HCT116 (cell line): ENCODE data around the gene TPRG1.

Experiments used
- CTCF ChIP-seq, 3 experiments: fragments of 200-600 bp in 1 of 3; sonication (generic) in 1 of 3; IDR thresholded peaks in 2 of 3; conservative IDR thresholded peaks in 1 of 3; 2 replicates each; pipeline ENCODE4 v1.5.1; 2012 to 2017; ENCODE audit warnings: low read depth in 2 of 3, low read length in 2 of 3, antibody characterized with exemption in 1 of 3, borderline replicate concordance in 1 of 3, control low read depth in 1 of 3, mild to moderate bottlenecking in 1 of 3, mixed read lengths in 1 of 3, mixed run types in 1 of 3, moderate library complexity in 1 of 3; ENCODE audit not compliant: insufficient read depth in 1 of 3
- EZH2 ChIP-seq: fragments of 200-600 bp; sonication (generic); IDR thresholded peaks from 2 replicates; pipeline ENCODE4 v1.6.1; 2017; ENCODE audit warnings: antibody characterized with exemption, mixed run types
- EZH2phosphoT487 ChIP-seq: fragments of 200-600 bp; IDR thresholded peaks from 2 replicates; pipeline ENCODE4 v1.6.1; 2018; ENCODE audit warnings: antibody characterized with exemption, borderline replicate concordance
- JUND ChIP-seq: IDR thresholded peaks from 2 replicates; pipeline ENCODE4 v1.6.1; 2012
- MAX ChIP-seq: IDR thresholded peaks from 2 replicates; pipeline ENCODE4 v1.6.1; 2012
- POLR2A ChIP-seq: IDR thresholded peaks from 2 replicates; pipeline ENCODE4 v1.7.0; 2011; ENCODE audit warnings: borderline replicate concordance; ENCODE audit not compliant: insufficient read depth, insufficient read length; ENCODE audit errors: extremely low read depth
- RAD21 ChIP-seq: IDR thresholded peaks from 2 replicates; pipeline ENCODE4 v1.6.1; 2012; ENCODE audit warnings: low read depth, mild to moderate bottlenecking
- YY1 ChIP-seq: IDR thresholded peaks from 2 replicates; pipeline ENCODE4 v1.6.1; 2011; ENCODE audit warnings: low read length, low read depth, moderate library complexity, mild to moderate bottlenecking; ENCODE audit not compliant: insufficient replicate concordance; ENCODE audit errors: extremely low read depth
- ZBTB33 ChIP-seq: IDR thresholded peaks from 2 replicates; pipeline ENCODE4 v1.6.1; 2011; ENCODE audit warnings: mild to moderate bottlenecking, low read length, moderate library complexity; ENCODE audit not compliant: insufficient replicate concordance; ENCODE audit errors: extremely low read depth
- ZNF274 ChIP-seq: fragments of 200-500 bp; sonication (Bioruptor generic); IDR thresholded peaks from 2 replicates; pipeline ENCODE4 v1.6.1; 2014; ENCODE audit warnings: mild to moderate bottlenecking, low read depth, low read length, inconsistent platforms

GRCh38 chr3:189372243-189372642 is 200.5 kb downstream of the TPRG1 start:
- TF ChIP-seq CTCF (IDR thresholded peaks at IDR 0.05 in 2 of 3, conservative IDR thresholded peaks at IDR 0.05 in 1 of 3; ENCODE audit: borderline replicate concordance in 1 of 3, insufficient read depth in 1 of 3, low read depth in 2 of 3, low read length in 2 of 3) (no peak), RAD21 (no peak), POLR2A (no peak), EZH2phosphoT487 (no peak), YY1 (no peak), ZNF274 (no peak), JUND (no peak), MAX (no peak), EZH2 (no peak), ZBTB33 (no peak)
